Measurements from ENCODE around the gene OLFML1.

The OLFML1 gene

GRCh38 chr11:7484645-7485044 is 661 bp upstream of the OLFML1 start:
- no peaks in the 10 kb centered on the region for H3K27me3 ChIP-seq (ENCODE audit: insufficient read depth, low read length)
- no peaks in the 10 kb centered on the region for H3K9me3 ChIP-seq (ENCODE audit: insufficient read depth, low read depth, low read length)
- H3K9ac ChIP-seq (ENCODE audit: low read depth, low read length), result no peak overlapping the region
- peaks cover 9% of the 10 kb centered on the region for H3K4me1 ChIP-seq (ENCODE audit: insufficient read depth, low read length)
- H3K36me3 ChIP-seq (ENCODE audit: insufficient read depth, low read depth, low read length), result no peaks in the 10 kb centered on the region
- no peak overlapping the region for H3K4me3 ChIP-seq (ENCODE audit: low read length)
- H3K27ac ChIP-seq (ENCODE audit: low read length), result no peak overlapping the region

- H3K4me3 ChIP-seq (ENCODE audit: low read length), result no peak overlapping the region
- no peaks in the 10 kb centered on the region for H3K36me3 ChIP-seq (ENCODE audit: insufficient read depth, low read depth, low read length)
- peaks cover 15% of the 10 kb centered on the region for H3K4me1 ChIP-seq (ENCODE audit: insufficient read depth, low read length)
- H3K9ac ChIP-seq (ENCODE audit: low read depth, low read length), result no peak overlapping the region
- H3K9me3 ChIP-seq (ENCODE audit: insufficient read depth, low read depth, low read length), result no peaks in the 10 kb centered on the region
- H3K27ac ChIP-seq (ENCODE audit: low read length), result no peak overlapping the region
- H3K27me3 ChIP-seq (ENCODE audit: insufficient read depth, low read length), result no peaks in the 10 kb centered on the region
Measured at GRCh38 chr11:7486098-7486780, 933 bp downstream of the OLFML1 start.

- no peaks in the 10 kb centered on the region for H3K36me3 ChIP-seq (ENCODE audit: insufficient read depth, low read depth, low read length)
- no peaks in the 10 kb centered on the region for H3K27me3 ChIP-seq (ENCODE audit: insufficient read depth, low read length)
- no peak overlapping the region for H3K27ac ChIP-seq (ENCODE audit: low read length)
- H3K9me3 ChIP-seq (ENCODE audit: insufficient read depth, low read depth, low read length), result no peaks in the 10 kb centered on the region
- H3K4me3 ChIP-seq (ENCODE audit: low read length), result no peak overlapping the region
- peaks cover 15% of the 10 kb centered on the region for H3K4me1 ChIP-seq (ENCODE audit: insufficient read depth, low read length)
- no peak overlapping the region for H3K9ac ChIP-seq (ENCODE audit: low read depth, low read length)
Measured at GRCh38 chr11:7486781-7487140, 1.5 kb downstream of the OLFML1 start.

- Histone ChIP-seq H3K9ac (ENCODE audit: low read depth, low read length) (no peak overlapping the region), H3K4me1 (ENCODE audit: insufficient read depth, low read length) (peaks cover 19% of the 10 kb centered on the region), H3K27me3 (ENCODE audit: insufficient read depth, low read length) (no peaks in the 10 kb centered on the region), H3K36me3 (ENCODE audit: insufficient read depth, low read depth, low read length) (no peaks in the 10 kb centered on the region), H3K9me3 (ENCODE audit: insufficient read depth, low read depth, low read length) (no peaks in the 10 kb centered on the region), H3K27ac (ENCODE audit: low read length) (no peak overlapping the region), H3K4me3 (ENCODE audit: low read length) (no peak overlapping the region)
Measured at GRCh38 chr11:7487360-7487759, 2.1 kb downstream of the OLFML1 start.

GRCh38 chr11:7488681-7489080 is 3.4 kb downstream of the OLFML1 start:
- Histone ChIP-seq H3K36me3 (ENCODE audit: insufficient read depth, low read depth, low read length) (no peaks in the 10 kb centered on the region), H3K9ac (ENCODE audit: low read depth, low read length) (no peak overlapping the region), H3K9me3 (ENCODE audit: insufficient read depth, low read depth, low read length) (no peaks in the 10 kb centered on the region), H3K27me3 (ENCODE audit: insufficient read depth, low read length) (no peaks in the 10 kb centered on the region), H3K4me3 (ENCODE audit: low read length) (no peak overlapping the region), H3K27ac (ENCODE audit: low read length) (no peak overlapping the region), H3K4me1 (ENCODE audit: insufficient read depth, low read length) (peaks cover 19% of the 10 kb centered on the region)

GRCh38 chr11:7489376-7489775 is 4.1 kb downstream of the OLFML1 start:
- H3K27me3 ChIP-seq (ENCODE audit: insufficient read depth, low read length), result no peaks in the 10 kb centered on the region
- H3K27ac ChIP-seq (ENCODE audit: low read length), result no peak overlapping the region
- H3K9me3 ChIP-seq (ENCODE audit: insufficient read depth, low read depth, low read length), result no peaks in the 10 kb centered on the region
- no peaks in the 10 kb centered on the region for H3K36me3 ChIP-seq (ENCODE audit: insufficient read depth, low read depth, low read length)
- H3K4me3 ChIP-seq (ENCODE audit: low read length), result no peak overlapping the region
- H3K4me1 ChIP-seq (ENCODE audit: insufficient read depth, low read length), result peaks cover 19% of the 10 kb centered on the region
- H3K9ac ChIP-seq (ENCODE audit: low read depth, low read length), result no peak overlapping the region

- no peak overlapping the region for H3K27ac ChIP-seq (ENCODE audit: low read length)
- no peak overlapping the region for H3K9ac ChIP-seq (ENCODE audit: low read depth, low read length)
- peaks cover 15% of the 10 kb centered on the region for H3K4me1 ChIP-seq (ENCODE audit: insufficient read depth, low read length)
- H3K9me3 ChIP-seq (ENCODE audit: insufficient read depth, low read depth, low read length), result no peaks in the 10 kb centered on the region
- H3K36me3 ChIP-seq (ENCODE audit: insufficient read depth, low read depth, low read length), result no peaks in the 10 kb centered on the region
- no peak overlapping the region for H3K4me3 ChIP-seq (ENCODE audit: low read length)
- no peaks in the 10 kb centered on the region for H3K27me3 ChIP-seq (ENCODE audit: insufficient read depth, low read length)
Measured at GRCh38 chr11:7490054-7490453, 4.7 kb downstream of the OLFML1 start.

GRCh38 chr11:7490535-7490934 is 5.2 kb downstream of the OLFML1 start:
- no peak overlapping the region for H3K9ac ChIP-seq (ENCODE audit: low read depth, low read length)
- no peak overlapping the region for H3K27ac ChIP-seq (ENCODE audit: low read length)
- no peaks in the 10 kb centered on the region for H3K36me3 ChIP-seq (ENCODE audit: insufficient read depth, low read depth, low read length)
- H3K9me3 ChIP-seq (ENCODE audit: insufficient read depth, low read depth, low read length), result no peaks in the 10 kb centered on the region
- no peaks in the 10 kb centered on the region for H3K27me3 ChIP-seq (ENCODE audit: insufficient read depth, low read length)
- no peak overlapping the region for H3K4me3 ChIP-seq (ENCODE audit: low read length)
- peaks cover 14% of the 10 kb centered on the region for H3K4me1 ChIP-seq (ENCODE audit: insufficient read depth, low read length)

GRCh38 chr11:7492253-7492652 is 6.9 kb downstream of the OLFML1 start:
- H3K4me3 ChIP-seq (ENCODE audit: low read length), result no peak overlapping the region
- H3K9ac ChIP-seq (ENCODE audit: low read depth, low read length), result no peak overlapping the region
- H3K27ac ChIP-seq (ENCODE audit: low read length), result no peak overlapping the region
- no peaks in the 10 kb centered on the region for H3K36me3 ChIP-seq (ENCODE audit: insufficient read depth, low read depth, low read length)
- peaks cover 14% of the 10 kb centered on the region for H3K4me1 ChIP-seq (ENCODE audit: insufficient read depth, low read length)
- no peaks in the 10 kb centered on the region for H3K9me3 ChIP-seq (ENCODE audit: insufficient read depth, low read depth, low read length)
- H3K27me3 ChIP-seq (ENCODE audit: insufficient read depth, low read length), result no peaks in the 10 kb centered on the region

- H3K9ac ChIP-seq (ENCODE audit: low read depth, low read length), result no peak overlapping the region
- no peak overlapping the region for H3K4me3 ChIP-seq (ENCODE audit: low read length)
- H3K4me1 ChIP-seq (ENCODE audit: insufficient read depth, low read length), result peaks cover 15% of the 10 kb centered on the region
- H3K9me3 ChIP-seq (ENCODE audit: insufficient read depth, low read depth, low read length), result no peaks in the 10 kb centered on the region
- no peak overlapping the region for H3K27ac ChIP-seq (ENCODE audit: low read length)
- no peaks in the 10 kb centered on the region for H3K27me3 ChIP-seq (ENCODE audit: insufficient read depth, low read length)
- no peaks in the 10 kb centered on the region for H3K36me3 ChIP-seq (ENCODE audit: insufficient read depth, low read depth, low read length)
Measured at GRCh38 chr11:7493670-7494069, 8.4 kb downstream of the OLFML1 start.

- peaks cover 18% of the 10 kb centered on the region for H3K4me1 ChIP-seq (ENCODE audit: insufficient read depth, low read length)
- H3K9ac ChIP-seq (ENCODE audit: low read depth, low read length), result no peak overlapping the region
- no peak overlapping the region for H3K4me3 ChIP-seq (ENCODE audit: low read length)
- H3K27ac ChIP-seq (ENCODE audit: low read length), result no peak overlapping the region
- no peaks in the 10 kb centered on the region for H3K36me3 ChIP-seq (ENCODE audit: insufficient read depth, low read depth, low read length)
- no peaks in the 10 kb centered on the region for H3K9me3 ChIP-seq (ENCODE audit: insufficient read depth, low read depth, low read length)
- H3K27me3 ChIP-seq (ENCODE audit: insufficient read depth, low read length), result no peaks in the 10 kb centered on the region
Measured at GRCh38 chr11:7494086-7494745, 8.9 kb downstream of the OLFML1 start.

GRCh38 chr11:7495882-7496551 is 10.7 kb downstream of the OLFML1 start:
- Histone ChIP-seq H3K36me3 (ENCODE audit: insufficient read depth, low read depth, low read length) (no peaks in the 10 kb centered on the region), H3K4me3 (ENCODE audit: low read length) (no peak overlapping the region), H3K9me3 (ENCODE audit: insufficient read depth, low read depth, low read length) (no peaks in the 10 kb centered on the region), H3K9ac (ENCODE audit: low read depth, low read length) (no peak overlapping the region), H3K27me3 (ENCODE audit: insufficient read depth, low read length) (no peaks in the 10 kb centered on the region), H3K4me1 (ENCODE audit: insufficient read depth, low read length) (peaks cover 12% of the 10 kb centered on the region; the same call in 1 of the 2 replicates), H3K27ac (ENCODE audit: low read length) (no peak overlapping the region)
